Neural cell (in vitro differentiated cells): ENCODE measurements around the gene CFAP61. TPM values are rescaled to one million over a fixed set of nuclear protein-coding genes. Genes with fewer than 3 reads are reported as not detected.

Experiments
- H2AFZ ChIP-seq: fragments of 200-600, 300-800 bp; sonication (generic), shearing (Covaris generic); 2 replicates; pipeline ENCODE4 v1.6.0; 2014; ENCODE audit warnings: low read depth, mild to moderate bottlenecking, antibody characterized with exemption, low read length, moderate library complexity
- H3F3A ChIP-seq: fragments of 200-600 bp; shearing (Covaris generic); 2 replicates; pipeline ENCODE4 v1.6.1; 2016; ENCODE audit warnings: mild to moderate bottlenecking, moderate library complexity, mixed read lengths, antibody characterized with exemption, low read length; ENCODE audit not compliant: insufficient read depth, poor library complexity, severe bottlenecking
- H3K27ac ChIP-seq: fragments of 200-600, 300-800 bp; sonication (generic), shearing (Covaris generic); 2 replicates; pipeline ENCODE4 v1.5.1; 2014; ENCODE audit warnings: mild to moderate bottlenecking, low read length, moderate library complexity
- H3K27me3 ChIP-seq: fragments of 300-800, 200-600 bp; sonication (generic), shearing (Covaris generic); 2 replicates; pipeline ENCODE4 v1.6.0; 2014; ENCODE audit warnings: mild to moderate bottlenecking, low read depth, low read length, moderate library complexity; ENCODE audit not compliant: insufficient read depth
- H3K36me3 ChIP-seq: fragments of 300-800, 200-600 bp; sonication (generic), shearing (Covaris generic); 2 replicates; pipeline ENCODE4 v1.5.1; 2014; ENCODE audit warnings: mild to moderate bottlenecking, antibody characterized with exemption, low read length, moderate library complexity; ENCODE audit not compliant: insufficient read depth
- H3K4me2 ChIP-seq: fragments of 300-800, 200-600 bp; sonication (generic), shearing (Covaris generic); 2 replicates; pipeline ENCODE4 v1.6.0; 2014; ENCODE audit warnings: mild to moderate bottlenecking, low read length
- H3K4me3 ChIP-seq: fragments of 300-800, 200-600 bp; sonication (generic), shearing (Covaris generic); 2 replicates; pipeline ENCODE4 v1.5.1; 2014; ENCODE audit warnings: mild to moderate bottlenecking, low read length, moderate library complexity
- H3K79me2 ChIP-seq: fragments of 200-600 bp; shearing (Covaris generic); replicated peaks from 2 replicates; pipeline ENCODE4 v1.6.0; 2014; ENCODE audit warnings: mild to moderate bottlenecking, low read length, moderate library complexity; ENCODE audit not compliant: insufficient read depth
- H3K9ac ChIP-seq: fragments of 300-800, 200-600 bp; sonication (generic), shearing (Covaris generic); 2 replicates; pipeline ENCODE4 v1.6.1; 2016; ENCODE audit warnings: mild to moderate bottlenecking, low read length, mixed read lengths
- H3K9me2 ChIP-seq: fragments of 200-600 bp; shearing (Covaris generic); 2 replicates; pipeline ENCODE4 v1.6.1; 2016; ENCODE audit warnings: mild to moderate bottlenecking, low read length, mixed read lengths; ENCODE audit not compliant: insufficient read depth
- H3K9me3 ChIP-seq: fragments of 200-600, 300-800 bp; sonication (generic), shearing (Covaris generic); 2 replicates; pipeline ENCODE4 v1.6.1; 2016; ENCODE audit warnings: mild to moderate bottlenecking, mixed run types, low read length, moderate library complexity, mixed read lengths
- H4K20me1 ChIP-seq: fragments of 200-600 bp; shearing (Covaris generic); 2 replicates; pipeline ENCODE4 v1.6.1; 2016; ENCODE audit warnings: mild to moderate bottlenecking, mixed run types; ENCODE audit not compliant: insufficient read depth
- CTCF ChIP-seq: fragments of 450-650 bp; IDR thresholded peaks from 2 replicates; pipeline ENCODE4 v1.5.1; 2014; ENCODE audit warnings: antibody characterized with exemption, mild to moderate bottlenecking, moderate library complexity; ENCODE audit not compliant: poor library complexity, severe bottlenecking
- EP300 ChIP-seq: fragments of 450-650 bp; conservative IDR thresholded peaks from 2 replicates; pipeline ENCODE4 v1.6.1; 2014; ENCODE audit warnings: antibody characterized with exemption, mild to moderate bottlenecking, moderate library complexity; ENCODE audit not compliant: poor library complexity, severe bottlenecking
- EZH2 ChIP-seq: fragments of 200-600, 300-800 bp; shearing (Covaris generic), sonication (generic); IDR thresholded peaks from 2 replicates; pipeline ENCODE4 v1.6.1; 2014; ENCODE audit warnings: antibody characterized with exemption, low read length, borderline replicate concordance, mild to moderate bottlenecking; ENCODE audit not compliant: insufficient read depth, poor library complexity, severe bottlenecking
- MXI1 ChIP-seq: fragments of 450-650 bp; conservative IDR thresholded peaks from 2 replicates; pipeline ENCODE4 v1.6.1; 2014; ENCODE audit warnings: antibody characterized with exemption, mild to moderate bottlenecking; ENCODE audit not compliant: poor library complexity, severe bottlenecking
- POLR2AphosphoS5 ChIP-seq: IDR thresholded peaks from 2 replicates; pipeline ENCODE4 v1.6.1; 2012
- RAD21 ChIP-seq: fragments of 450-650 bp; conservative IDR thresholded peaks from 2 replicates; pipeline ENCODE4 v1.6.1; 2014; ENCODE audit warnings: antibody characterized with exemption, mild to moderate bottlenecking, moderate library complexity
- REST ChIP-seq: IDR thresholded peaks from 2 replicates; pipeline ENCODE4 v1.6.1; 2012; ENCODE audit warnings: borderline replicate concordance
- SMC3 ChIP-seq: fragments of 450-650 bp; conservative IDR thresholded peaks from 2 replicates; pipeline ENCODE4 v1.6.1; 2014; ENCODE audit warnings: antibody characterized with exemption, mild to moderate bottlenecking, moderate library complexity; ENCODE audit not compliant: poor library complexity
- TAF1 ChIP-seq: IDR thresholded peaks from 2 replicates; pipeline ENCODE4 v1.6.1; 2012; ENCODE audit warnings: low read depth
- polyA plus RNA-seq: library from polyadenylated mRNA; depleted of rRNA; stranded (reverse); fragments of >200 nt; gene quantifications from 2 replicates; pipeline ENCODE4 v1.2.3, GENCODE V29; 2014

Gene CFAP61
- polyA plus RNA-seq, 1 donor from 2014 or later: 0.42 TPM

GRCh38 chr20:20010639-20011500, 41.5 kb upstream of the CFAP61 start:
- H3K9me3 ChIP-seq: no peaks in the 10 kb centered on the region
- no peaks in the 10 kb centered on the region for H3K9me2 ChIP-seq
- H4K20me1 ChIP-seq: no peaks in the 10 kb centered on the region
- H3K27me3 ChIP-seq: no peaks in the 10 kb centered on the region
- H3K27ac ChIP-seq: no peak overlapping the region
- H3K79me2 ChIP-seq: no peaks in the 10 kb centered on the region
- H3F3A ChIP-seq: no peaks in the 10 kb centered on the region
- no peak overlapping the region for H2AFZ ChIP-seq
- H3K4me2 ChIP-seq: no peak overlapping the region
- TF ChIP-seq EZH2: no peak
- TF ChIP-seq SMC3: no peak
- TF ChIP-seq RAD21: no peak
- no peak for TF ChIP-seq TAF1
- no peak overlapping the region for H3K4me3 ChIP-seq
- H3K36me3 ChIP-seq: no peaks in the 10 kb centered on the region
- H3K9ac ChIP-seq: no peak overlapping the region

GRCh38 chr20:20012541-20012940, 39.8 kb upstream of the CFAP61 start:
- Histone ChIP-seq H3F3A (no peaks in the 10 kb centered on the region), H3K27ac (no peak overlapping the region), H3K4me3 (no peak overlapping the region), H3K36me3 (no peaks in the 10 kb centered on the region), H4K20me1 (no peaks in the 10 kb centered on the region), H3K4me2 (no peak overlapping the region), H3K9me2 (no peaks in the 10 kb centered on the region), H2AFZ (no peak overlapping the region), H3K9ac (no peak overlapping the region), H3K79me2 (peaks cover 4% of the 10 kb centered on the region), H3K27me3 (no peaks in the 10 kb centered on the region), H3K9me3 (no peaks in the 10 kb centered on the region)
- TF ChIP-seq RAD21 (no peak), TAF1 (no peak), MXI1 (no peak), REST (no peak), EP300 (no peak)

DNA sequence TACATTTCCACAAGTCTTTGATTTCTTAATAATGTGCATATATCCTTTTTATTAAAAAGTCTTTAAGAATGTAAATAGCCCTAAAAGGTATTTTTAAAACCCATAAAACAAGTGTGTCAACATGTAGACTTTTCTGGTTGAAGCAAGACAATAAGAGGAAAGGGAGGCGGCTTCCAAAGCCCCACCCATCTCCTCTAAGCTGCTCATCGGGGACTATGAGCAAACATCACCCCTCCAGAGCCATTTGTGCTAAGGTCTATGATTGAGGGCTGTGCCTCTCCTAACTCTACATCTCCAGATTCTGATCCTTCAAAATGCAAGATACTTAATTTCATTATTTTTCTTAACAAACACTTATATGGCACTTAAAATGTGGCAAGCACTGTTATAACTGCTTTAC, 37.7 kb upstream of the CFAP61 start:
- Histone ChIP-seq H3K27me3 (no peaks in the 10 kb centered on the region), H3K4me2 (no peak overlapping the region), H3F3A (no peaks in the 10 kb centered on the region), H3K9ac (no peak overlapping the region), H2AFZ (no peak overlapping the region), H3K9me2 (no peaks in the 10 kb centered on the region), H3K27ac (no peak overlapping the region), H3K9me3 (no peaks in the 10 kb centered on the region), H3K4me3 (no peak overlapping the region), H3K79me2 (peaks cover 25% of the 10 kb centered on the region), H4K20me1 (no peaks in the 10 kb centered on the region), H3K36me3 (no peaks in the 10 kb centered on the region)
- TF ChIP-seq POLR2AphosphoS5 (no peak), EP300 (no peak), MXI1 (no peak), CTCF (no peak), EZH2 (no peak)
